GM12878 (cell line): ENCODE results near the gene CACHD1. TPM values are rescaled to one million over a fixed set of nuclear protein-coding genes. Genes with fewer than 3 reads are reported as not detected.

Experiments
- ATAC-seq: fragments of 200-7000 bp; cut with Tn5 transposase; 3 replicates; pipeline ENCODE4 v1.9.1; 2020; ENCODE audit warnings: mild to moderate bottlenecking, moderate library complexity
- BruUV-seq: library from RNA; stranded (reverse); fragments of 400-500 nt; replicated peaks from 2 replicates; lab custom pipeline; 2021; lab: Mats Ljungman, UMichigan
- CTCF ChIA-PET: fragments of 300-600 bp; sonication (Branson Sonifier 250); formaldehyde crosslinking; extraction: SDS; loops from one replicate; lab custom pipeline; 2021; ENCODE audit warnings: inconsistent platforms; lab: Yijun Ruan, JAX
- POLR2A ChIA-PET: fragments of 350-600 bp; formaldehyde crosslinking; extraction: SDS; loops from one replicate; lab custom pipeline; 2021; ENCODE audit warnings: inconsistent platforms; lab: Charles Lee
- RAD21 ChIA-PET: fragments of 300-600 bp; sonication (Branson Sonifier 250); formaldehyde crosslinking; loops from one replicate; lab custom pipeline; 2023; ENCODE audit warnings: antibody characterized with exemption; ENCODE audit not compliant: unreplicated experiment; lab: Charles Lee
- SMC1A ChIA-PET: fragments of 300-600 bp; sonication (Branson Sonifier 250); formaldehyde crosslinking; loops from one replicate; lab custom pipeline; 2023; ENCODE audit not compliant: unreplicated experiment, uncharacterized antibody; lab: Charles Lee
- DNase-seq: peaks from one replicate; pipeline ENCODE4 v3.0.0-alpha.2; 2011; ENCODE audit warnings: low read depth, low spot score
- FAIRE-seq: peaks from 3 replicates; lab custom pipeline; 2011; peaks lifted over from hg19 to GRCh38; lab: Jason Lieb, UNC
- H2AFZ ChIP-seq: 2 replicates; pipeline ENCODE4 v1.6.0; 2011; ENCODE audit warnings: low read depth, low read length, control low read depth; ENCODE audit not compliant: control insufficient read depth
- H3K27ac ChIP-seq: 2 replicates; pipeline ENCODE4 v1.5.1; 2011; ENCODE audit warnings: control low read depth; ENCODE audit not compliant: control insufficient read depth, insufficient read depth
- H3K27me3 ChIP-seq, 2 experiments: replicated peaks in 1 of 2; 2 replicates each; pipeline versions ENCODE4 v1.6.0 to v1.6.1; 2011; ENCODE audit warnings: low read length in 1 of 2; ENCODE audit not compliant: control insufficient read depth in 2 of 2, insufficient read depth in 2 of 2
- H3K36me3 ChIP-seq, 2 experiments: 2 replicates each; pipeline ENCODE4 v1.5.1; 2011; ENCODE audit warnings: low read length in 1 of 2; ENCODE audit not compliant: control insufficient read depth in 2 of 2, insufficient read depth in 2 of 2
- H3K4me1 ChIP-seq: 2 replicates; pipeline ENCODE4 v1.6.1; 2011; ENCODE audit warnings: mild to moderate bottlenecking, low read length, moderate library complexity, mixed read lengths; ENCODE audit not compliant: control insufficient read depth, insufficient read depth
- H3K4me2 ChIP-seq: 2 replicates; pipeline ENCODE4 v1.6.0; 2011; ENCODE audit warnings: control low read depth; ENCODE audit not compliant: control insufficient read depth, insufficient read depth
- H3K4me3 ChIP-seq: fragments of 200-600 bp; sonication (generic); 2 replicates; pipeline ENCODE4 v1.5.1; 2016
- H3K79me2 ChIP-seq: 2 replicates; pipeline ENCODE4 v1.6.0; 2011; ENCODE audit warnings: low read length; ENCODE audit not compliant: control insufficient read depth, insufficient read depth
- H3K9ac ChIP-seq: 2 replicates; pipeline ENCODE4 v1.8.0; 2011; ENCODE audit warnings: low read length, control low read depth, mixed read lengths; ENCODE audit not compliant: control insufficient read depth, insufficient read depth
- H3K9me3 ChIP-seq: replicated peaks from 3 replicates; pipeline ENCODE4 v1.5.1; 2011; ENCODE audit warnings: mild to moderate bottlenecking, low read length; ENCODE audit not compliant: control insufficient read depth, insufficient read depth
- H4K20me1 ChIP-seq: 2 replicates; pipeline ENCODE4 v1.6.0; 2011; ENCODE audit not compliant: control insufficient read depth, insufficient read depth
- E2F8 ChIP-seq: fragments of 450-650 bp; IDR thresholded peaks from 2 replicates; pipeline ENCODE4 v1.6.1; 2018; ENCODE audit warnings: mild to moderate bottlenecking, low read depth, moderate library complexity; ENCODE audit not compliant: partially characterized antibody
- KAT2A ChIP-seq: conservative IDR thresholded peaks from 2 replicates; pipeline ENCODE4 v1.6.1; 2011; ENCODE audit warnings: low read depth, low read length; ENCODE audit not compliant: control insufficient read depth
- MAX ChIP-seq: IDR thresholded peaks from 2 replicates; pipeline ENCODE4 v1.6.1; 2012; ENCODE audit warnings: low read depth, low read length, improper control_type of control experiment
- PRDM15 ChIP-seq: fragments of 450-650 bp; formaldehyde crosslinking; IDR thresholded peaks from 2 replicates; pipeline ENCODE4 v1.4.0; 2020; ENCODE audit warnings: mild to moderate bottlenecking, moderate library complexity
- RB1 ChIP-seq: fragments of 450-650 bp; formaldehyde crosslinking; IDR thresholded peaks from 2 replicates; pipeline ENCODE4 v1.6.1; 2017; ENCODE audit warnings: mild to moderate bottlenecking, borderline replicate concordance
- RELA ChIP-seq: fragments of 450-650 bp; IDR thresholded peaks from 2 replicates; pipeline ENCODE4 v1.8.0; 2014; ENCODE audit warnings: borderline replicate concordance; ENCODE audit not compliant: partially characterized antibody
- RFX5 ChIP-seq: IDR thresholded peaks from 2 replicates; pipeline ENCODE4 v1.6.1; 2011; ENCODE audit warnings: low read depth, low read length, improper control_type of control experiment
- USF1 ChIP-seq: IDR thresholded peaks from 2 replicates; pipeline ENCODE4 v1.6.1; 2011; ENCODE audit warnings: borderline replicate concordance, low read depth, mild to moderate bottlenecking, moderate library complexity, mixed read lengths, low read length; ENCODE audit not compliant: insufficient read depth; ENCODE audit errors: extremely low read length
- ZBTB11 ChIP-seq: fragments of 450-650 bp; formaldehyde crosslinking; IDR thresholded peaks from 2 replicates; pipeline ENCODE4 v1.5.0; 2022; ENCODE audit warnings: mild to moderate bottlenecking, missing genetic modification characterization
- WGBS: methylation state at CpG from one replicate; pipeline ENCODE4 v1.1.6; 2016; ENCODE audit warnings: low lambda C conversion rate; ENCODE audit not compliant: insufficient replicate concordance, insufficient coverage; ENCODE audit errors: missing lambda C conversion rate; 5-methylcytosine and 5-hydroxymethylcytosine counted together
- in situ Hi-C: fragments of 300-500 bp; cut with MboI; formaldehyde crosslinking; loops from 9 replicates; pipeline ENCODE4 v1.14.3; 2018; ENCODE audit warnings: mixed read lengths
- intact Hi-C: fragments of 100-400 bp; cut with micrococcal nuclease; formaldehyde crosslinking; loops from one replicate; pipeline ENCODE4 v1.14.2; 2022; ENCODE audit not compliant: unreplicated experiment
- polyA plus RNA-seq, 11 experiments: library from polyadenylated mRNA; depleted of rRNA in 4 of 11; unstranded in 6 of 11; stranded (reverse) in 5 of 11; fragments of >200 nt; fragmentation: Nextera tagmentation in 4 of 11; fragmentation: Illumina TruSeq in 1 of 11; extraction: Ambion mirVana in 4 of 11; extraction: Trizol in 1 of 11; gene quantifications; 1 replicate in 1 of 11; 2 replicates in 10 of 11; pipeline versions ENCODE4 v1.2.1 to v1.2.3, GENCODE V29; 2011 to 2016; ENCODE audit warnings: inconsistent platforms in 2 of 11, missing spikeins in 2 of 11, low read depth in 1 of 11
- total RNA-seq, 4 experiments: library from RNA; depleted of rRNA in 3 of 4; stranded (reverse); fragments of >200 nt in 3 of 4; fragmentation: Illumina TruSeq in 1 of 4; extraction: Trizol in 1 of 4; gene quantifications; 2 replicates each; pipeline versions ENCODE4 v1.2.1 to v1.2.3, GENCODE V29; 2013 to 2021

Gene CACHD1
- total and polyA plus RNA-seq, 10 of the 15 experiments (the other 5 are each of a cell fraction or from before 2014, with no cell fraction given), result 0.03 TPM; not detected in 9

- Histone ChIP-seq H3K27me3 (peaks cover 10 to 15% of the 10 kb centered on the region in 2 experiments), H3K9ac (no peak overlapping the region), H3K27ac (no peak overlapping the region), H3K36me3 (no peaks in the 10 kb centered on the region), H3K9me3 (no peaks in the 10 kb centered on the region), H2AFZ (no peak overlapping the region; the same call in 1 of the 2 replicates), H4K20me1 (no peaks in the 10 kb centered on the region), H3K79me2 (no peaks in the 10 kb centered on the region), H3K4me3 (no peak overlapping the region), H3K4me2 (no peak overlapping the region; the same call in 1 of the 2 replicates), H3K4me1 (no peaks in the 10 kb centered on the region)
- in situ Hi-C loops, result no loop called here
- ChIA-PET RAD21 (no interaction called here), POLR2A (interaction anchor here (0.5 kb wide), 1 partner anchor 950 kb away, joined by 7 read pairs; no protein-coding TSS in a partner anchor), CTCF (interaction anchor here (0.6 kb wide), 1 partner anchor 459 kb away, joined by 3 read pairs; no protein-coding TSS in a partner anchor), SMC1A (interaction anchor here (0.6 kb wide), 1 partner anchor 358 kb away, joined by 3 read pairs; no protein-coding TSS in a partner anchor)
- intact Hi-C loops, result no loop called here
- ATAC-seq, result no peak; the same call in 2 of the 3 replicates
- BruUV-seq, result no TSS peak
- 26% methylated on average over 26 of the region's 28 CpGs for WGBS
- DNase-seq, result no peak
- no peak for FAIRE-seq
- TF ChIP-seq ZBTB11 (CRISPR knock-in tag) (no peak), PRDM15 (no peak), RFX5 (no peak), RB1 (no peak), RELA (no peak), E2F8 (no peak), USF1 (no peak), KAT2A (no peak), MAX (no peak)
These were observed 583 bp upstream of the CACHD1 start for GRCh38 chr1:64469116-64469976.
